Stimulated activated naive CD8-positive, alpha-beta T cell treated with anti-CD3 and anti-CD28 coated beads, Interleukin-15, Interleukin-2, amounts not matched to agents 100 ng/mL and 50 ng/mL, for 24 hours (primary cell): ENCODE results near the gene DEFB132.
"Not testable (repeated sequence)": the region's sequence is repeated elsewhere in the genome, so short reads cannot be mapped to it uniquely, and the experiment has no call there.

Experiments
- H3K27ac Mint-ChIP-seq: one replicate; pipeline ENCODE4 v1.8.0; 2021; ENCODE audit warnings: mild to moderate bottlenecking, mixed read lengths
- H3K27me3 Mint-ChIP-seq: one replicate; pipeline ENCODE4 v1.8.0; 2021; ENCODE audit warnings: mixed read lengths
- H3K36me3 Mint-ChIP-seq: one replicate; pipeline ENCODE4 v1.8.0; 2021; ENCODE audit warnings: low read depth, mixed read lengths
- H3K4me1 Mint-ChIP-seq: one replicate; pipeline ENCODE4 v1.8.0; 2021; ENCODE audit warnings: low read depth, mixed read lengths
- H3K4me3 Mint-ChIP-seq: one replicate; pipeline ENCODE4 v1.8.0; 2021; ENCODE audit warnings: mild to moderate bottlenecking, mixed read lengths
- H3K9me3 Mint-ChIP-seq: one replicate; pipeline ENCODE4 v1.8.0; 2021; ENCODE audit warnings: mixed read lengths

The DEFB132 gene

GRCh38 chr20:257419-257818 lies at the start of gene DEFB132:
Gene DEFB132, plus strand, starts transcription at chr20:257724. Its CDS starts 55 bp downstream, at chr20:257779.
- Mint-ChIP-seq H3K4me1 (peaks cover 5% of the 10 kb centered on the region), H3K4me3 (no peak within 1 kb of the TSS), H3K27ac (no peak within 1 kb of the TSS), H3K36me3 (no peaks in the 10 kb centered on the region), H3K9me3 (no peaks in the 10 kb centered on the region), H3K27me3 (peaks cover 8% of the 10 kb centered on the region)

DNA sequence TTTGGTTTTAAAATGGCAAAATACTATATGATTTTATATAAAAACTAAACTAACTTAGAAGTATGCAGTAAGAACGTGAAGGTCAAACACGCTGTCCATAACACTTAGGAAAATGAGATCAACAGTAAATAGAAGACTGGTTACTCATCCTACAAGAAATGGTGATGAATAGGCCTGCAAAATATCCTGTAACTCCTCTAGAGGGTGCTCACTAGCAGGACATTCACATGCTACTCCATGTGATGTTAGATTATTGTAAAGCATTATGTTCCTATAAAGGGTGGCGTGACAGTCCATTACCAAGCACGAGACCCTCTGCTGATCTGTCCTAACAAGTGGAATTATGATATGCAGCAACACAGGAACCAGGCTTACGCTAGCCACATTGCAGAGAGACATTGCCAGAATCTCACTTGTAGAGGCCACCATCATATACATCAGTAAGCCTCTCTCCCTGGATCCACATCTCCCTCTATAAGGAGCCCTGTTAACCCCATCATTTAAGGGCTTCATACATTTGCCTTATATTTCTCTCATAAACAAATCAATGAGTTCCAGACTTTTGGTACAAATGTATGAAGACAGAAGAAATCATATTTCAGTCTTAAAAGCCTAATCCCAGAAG lies 48.5 kb upstream of the DEFB132 start:
- Mint-ChIP-seq H3K4me1 (no peaks in the 10 kb centered on the region), H3K27me3 (peaks cover 6% of the 10 kb centered on the region), H3K27ac (no peak overlapping the region), H3K36me3 (no peaks in the 10 kb centered on the region), H3K4me3 (no peak overlapping the region), H3K9me3 (no peaks in the 10 kb centered on the region)

GRCh38 chr20:210809-211502 lies 46.6 kb upstream of the DEFB132 start:
- Mint-ChIP-seq H3K36me3 (no peaks in the 10 kb centered on the region), H3K4me1 (no peaks in the 10 kb centered on the region), H3K27me3 (no peaks in the 10 kb centered on the region), H3K4me3 (no peak overlapping the region), H3K27ac (no peak overlapping the region), H3K9me3 (no peaks in the 10 kb centered on the region)

DNA sequence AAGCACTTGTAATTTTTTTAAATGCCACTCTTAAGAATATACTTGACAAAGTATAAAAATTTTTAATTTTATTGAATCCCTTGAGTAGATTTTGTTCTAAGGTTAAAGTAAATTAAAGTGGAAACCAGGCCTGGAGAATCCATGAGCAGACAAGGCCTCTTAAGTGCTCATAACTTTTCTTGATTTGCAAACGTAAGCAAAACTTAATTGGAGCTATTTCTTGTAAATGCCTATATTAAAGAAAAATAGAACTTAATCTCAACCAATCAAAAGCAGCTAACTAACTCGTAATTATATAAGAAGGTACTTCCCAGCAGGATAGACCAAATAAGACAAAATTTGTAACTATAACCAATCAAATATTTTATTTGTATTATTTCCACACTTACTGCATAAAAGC lies 43.1 kb upstream of the DEFB132 start:
- H3K27ac Mint-ChIP-seq, result no peak overlapping the region
- H3K4me3 Mint-ChIP-seq, result no peak overlapping the region
- no peaks in the 10 kb centered on the region for H3K36me3 Mint-ChIP-seq
- H3K9me3 Mint-ChIP-seq, result no peaks in the 10 kb centered on the region
- H3K4me1 Mint-ChIP-seq, result no peaks in the 10 kb centered on the region
- H3K27me3 Mint-ChIP-seq, result peaks cover 13% of the 10 kb centered on the region

DNA sequence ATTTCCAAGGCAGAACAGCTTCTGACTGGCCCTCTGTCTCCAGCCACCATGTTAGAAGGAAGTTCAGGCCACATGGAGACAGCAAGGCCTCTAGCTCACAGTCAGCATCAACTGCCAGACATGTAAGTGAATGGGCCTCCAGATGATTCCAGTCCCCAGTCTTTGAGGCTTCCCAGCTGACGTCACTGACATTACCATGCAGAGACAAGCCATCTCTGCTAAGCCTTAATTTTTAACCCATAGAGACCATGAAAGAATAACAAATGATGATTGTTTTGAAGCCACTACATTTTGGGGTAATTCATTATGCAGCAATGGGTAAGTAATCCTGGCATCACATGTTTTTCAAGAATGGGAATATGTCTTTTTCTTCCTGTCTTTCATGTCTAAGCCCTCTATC lies 41.7 kb upstream of the DEFB132 start:
- no peaks in the 10 kb centered on the region for H3K4me1 Mint-ChIP-seq
- no peaks in the 10 kb centered on the region for H3K9me3 Mint-ChIP-seq
- no peak overlapping the region for H3K27ac Mint-ChIP-seq
- H3K4me3 Mint-ChIP-seq, result no peak overlapping the region
- H3K27me3 Mint-ChIP-seq, result peaks cover 25% of the 10 kb centered on the region
- H3K36me3 Mint-ChIP-seq, result no peaks in the 10 kb centered on the region

DNA sequence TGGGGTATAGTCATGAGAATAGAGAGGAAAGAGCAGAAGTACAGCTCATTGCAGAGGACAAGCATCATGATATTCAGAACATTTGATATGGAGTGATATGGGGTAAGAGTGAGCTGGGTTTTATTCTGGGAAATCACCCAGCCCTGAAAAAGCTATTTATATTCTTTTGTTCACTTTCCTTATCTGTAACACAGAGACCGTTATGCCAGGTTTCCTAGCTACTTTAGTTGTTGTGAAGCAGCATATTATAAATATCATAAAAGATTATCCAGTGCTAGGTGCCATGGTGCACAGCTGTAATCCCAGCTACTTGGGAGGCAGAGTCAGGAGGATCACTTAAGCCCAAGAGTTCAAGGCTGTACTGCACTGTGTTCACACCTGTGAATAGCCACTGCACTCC lies 40.3 kb upstream of the DEFB132 start:
- Mint-ChIP-seq H3K27ac (no peak overlapping the region), H3K27me3 (peaks cover 27% of the 10 kb centered on the region), H3K36me3 (no peaks in the 10 kb centered on the region)

GRCh38 chr20:219290-220115 lies 38.0 kb upstream of the DEFB132 start:
- H3K27ac Mint-ChIP-seq, result no peak overlapping the region

More for the DNA sequence above, 40.3 kb upstream of the DEFB132 start:
- Mint-ChIP-seq H3K4me1 (no peaks in the 10 kb centered on the region), H3K9me3 (no peaks in the 10 kb centered on the region), H3K4me3 (no peak overlapping the region)

DNA sequence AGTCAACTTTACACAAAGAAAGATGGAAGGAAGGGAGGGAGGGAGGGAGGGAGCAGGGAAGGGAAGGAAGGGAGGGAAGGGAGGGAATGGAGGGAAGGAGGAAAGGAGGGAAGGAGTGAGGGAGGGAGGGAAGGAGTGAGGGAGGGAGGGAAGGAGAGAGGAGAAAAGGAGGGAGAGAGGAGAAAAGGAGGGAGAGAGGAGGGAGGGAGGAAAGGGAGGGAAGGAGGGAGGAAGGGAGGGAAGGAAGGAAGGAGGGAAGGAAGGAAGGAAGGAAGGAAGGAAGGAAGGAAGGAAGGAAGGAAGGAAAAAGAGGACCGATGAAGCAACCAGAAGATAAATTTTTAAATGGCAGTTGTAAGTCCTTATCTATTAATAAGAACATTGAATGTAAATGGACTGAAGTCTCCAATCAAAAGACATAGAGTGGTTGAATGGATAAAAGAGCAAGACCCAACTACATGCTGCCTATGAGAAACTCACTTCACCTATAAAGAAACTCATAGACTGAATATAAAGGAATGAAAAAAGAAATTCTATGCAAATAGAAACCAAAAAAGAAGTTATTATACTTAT lies 36.2 kb upstream of the DEFB132 start:
- H3K4me1 Mint-ChIP-seq, result no peaks in the 10 kb centered on the region
- H3K9me3 Mint-ChIP-seq, result no peaks in the 10 kb centered on the region
- no peaks in the 10 kb centered on the region for H3K36me3 Mint-ChIP-seq
- no peak overlapping the region for H3K4me3 Mint-ChIP-seq
- H3K27ac Mint-ChIP-seq, result no peak overlapping the region
- peaks cover 31% of the 10 kb centered on the region for H3K27me3 Mint-ChIP-seq

More at GRCh38 chr20:219290-220115, 38.0 kb upstream of the DEFB132 start:
- Mint-ChIP-seq H3K27me3 (peaks cover 31% of the 10 kb centered on the region), H3K9me3 (no peaks in the 10 kb centered on the region), H3K4me3 (no peak overlapping the region), H3K4me1 (no peaks in the 10 kb centered on the region), H3K36me3 (no peaks in the 10 kb centered on the region)

DNA sequence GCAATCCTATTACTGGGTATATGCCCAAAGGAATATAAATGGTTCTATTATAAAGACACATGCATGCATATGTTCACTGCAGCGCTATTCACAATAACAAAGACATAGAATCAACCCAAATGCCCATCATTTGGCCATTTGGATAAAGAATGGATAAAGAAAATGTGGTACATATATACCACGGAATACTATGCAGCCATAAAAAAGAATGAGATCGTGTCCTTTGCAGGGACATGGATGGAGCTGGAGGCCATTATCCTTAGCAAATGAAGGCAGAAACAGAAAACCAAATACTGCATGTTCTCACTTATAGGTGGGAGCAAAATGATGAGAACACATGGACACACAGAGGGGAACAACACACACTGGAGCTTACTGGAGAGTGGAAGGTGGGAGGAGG lies 31.6 kb upstream of the DEFB132 start:
- peaks cover 19% of the 10 kb centered on the region for H3K4me1 Mint-ChIP-seq
- H3K4me3 Mint-ChIP-seq, H3K9me3 Mint-ChIP-seq, H3K27me3 Mint-ChIP-seq, H3K27ac Mint-ChIP-seq, H3K36me3 Mint-ChIP-seq: not testable (repeated sequence)

- no peak within 1 kb of the TSS for H3K4me3 Mint-ChIP-seq
- H3K27me3 Mint-ChIP-seq, result peaks cover 4% of the 10 kb centered on the region
- peaks cover 19% of the 10 kb centered on the region for H3K4me1 Mint-ChIP-seq
- no peaks in the 10 kb centered on the region for H3K9me3 Mint-ChIP-seq
- no peaks in the 10 kb centered on the region for H3K36me3 Mint-ChIP-seq
- H3K27ac Mint-ChIP-seq, result peak within 1 kb of the TSS; percentile 64
These were observed 30.6 kb upstream of the DEFB132 start, which contains the start of gene DEFB129 for GRCh38 chr20:226958-227357. Gene DEFB129, plus strand, starts transcription at chr20:227258. Its CDS starts 31 bp downstream, at chr20:227289.

DNA sequence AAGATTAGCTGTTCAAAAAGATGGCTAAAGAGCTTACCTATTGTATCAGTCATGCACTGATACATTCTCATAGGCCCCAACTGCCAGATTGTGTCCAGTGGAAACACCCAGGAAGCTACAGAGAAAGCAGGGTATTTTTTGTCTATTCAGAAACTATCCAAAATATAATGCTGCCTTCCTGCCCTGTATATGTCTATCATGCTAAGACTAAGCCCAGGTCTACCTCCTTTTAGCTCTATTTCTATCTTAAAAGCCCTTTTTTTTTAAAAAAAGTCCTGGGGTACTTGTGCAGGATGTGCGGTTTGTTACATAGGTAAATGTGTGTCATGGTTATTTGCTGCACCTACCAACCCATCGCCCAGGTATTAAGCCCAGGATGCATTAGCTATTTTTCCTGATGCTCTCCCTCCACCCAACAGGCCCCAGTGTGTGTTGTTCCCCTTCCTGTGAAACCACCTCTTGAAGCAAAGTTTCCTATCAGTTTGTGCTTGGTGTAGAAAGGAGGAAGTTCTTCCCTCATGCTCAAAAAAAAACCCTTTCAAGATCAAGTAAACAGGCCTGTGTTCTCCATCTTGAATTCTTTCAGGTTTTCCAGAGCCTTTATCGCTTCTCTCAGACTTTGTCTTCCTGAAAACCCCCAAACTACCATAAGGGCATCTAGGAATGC lies 30.0 kb upstream of the DEFB132 start:
- peaks cover 19% of the 10 kb centered on the region for H3K4me1 Mint-ChIP-seq
- peak overlapping the region; percentile 64 for H3K27ac Mint-ChIP-seq
- H3K4me3 Mint-ChIP-seq, result no peak overlapping the region
- peaks cover 4% of the 10 kb centered on the region for H3K27me3 Mint-ChIP-seq
- no peaks in the 10 kb centered on the region for H3K36me3 Mint-ChIP-seq
- no peaks in the 10 kb centered on the region for H3K9me3 Mint-ChIP-seq

- Mint-ChIP-seq H3K9me3 (no peaks in the 10 kb centered on the region), H3K27me3 (no peaks in the 10 kb centered on the region), H3K4me3 (no peak overlapping the region), H3K27ac (no peak overlapping the region), H3K36me3 (no peaks in the 10 kb centered on the region), H3K4me1 (peaks cover 22% of the 10 kb centered on the region)
These were observed 21.6 kb upstream of the DEFB132 start for GRCh38 chr20:235891-236290.

- H3K4me1 Mint-ChIP-seq, result peaks cover 22% of the 10 kb centered on the region
- H3K27me3 Mint-ChIP-seq, result no peaks in the 10 kb centered on the region
- peak overlapping the region; percentile 34 for H3K27ac Mint-ChIP-seq
- H3K4me3 Mint-ChIP-seq, result peak overlapping the region; percentile 40
- no peaks in the 10 kb centered on the region for H3K9me3 Mint-ChIP-seq
- H3K36me3 Mint-ChIP-seq, result no peaks in the 10 kb centered on the region
These were observed 20.0 kb upstream of the DEFB132 start for GRCh38 chr20:237489-237888.

- H3K36me3 Mint-ChIP-seq, result no peaks in the 10 kb centered on the region
- peak overlapping the region; percentile 34 for H3K27ac Mint-ChIP-seq
- peak overlapping the region; percentile 40 for H3K4me3 Mint-ChIP-seq
- H3K9me3 Mint-ChIP-seq, result no peaks in the 10 kb centered on the region
- H3K4me1 Mint-ChIP-seq, result peaks cover 22% of the 10 kb centered on the region
- no peaks in the 10 kb centered on the region for H3K27me3 Mint-ChIP-seq
These were observed 19.6 kb upstream of the DEFB132 start for GRCh38 chr20:237929-238328.
